IPS-18c (cell line): ENCODE results near the gene AMH.
A peak's percentile ranks its signal among the peaks of the same experiment; 100 is the strongest.
"Not testable (repeated sequence)": the region's sequence is repeated elsewhere in the genome, so short reads cannot be mapped to it uniquely, and the experiment has no call there.

Experiments
- H3K4me3 ChIP-seq: 2 replicates; pipeline ENCODE4 v1.7.0; 2013; ENCODE audit warnings: low read depth, mild to moderate bottlenecking, low read length, moderate library complexity; ENCODE audit not compliant: insufficient read depth
- H3K9me3 ChIP-seq: one replicate; pipeline ENCODE4 v1.6.1; 2013; ENCODE audit warnings: mild to moderate bottlenecking, low read length, moderate library complexity; ENCODE audit not compliant: control insufficient read depth, insufficient read depth

AMH gene

GRCh38 chr19:2271234-2272103 is 22.3 kb downstream of the AMH start:
- Histone ChIP-seq H3K9me3 (no peaks in the 10 kb centered on the region), H3K4me3 (peak overlapping the region; percentile 98)

- H3K4me3 ChIP-seq, result peak overlapping the region; percentile 41
These were observed 24.4 kb downstream of the AMH start for GRCh38 chr19:2273356-2274184.

GRCh38 chr19:2274185-2274711 is 25.1 kb downstream of the AMH start:
- H3K4me3 ChIP-seq, result no peak overlapping the region

More at GRCh38 chr19:2273356-2274184, 24.4 kb downstream of the AMH start:
- no peaks in the 10 kb centered on the region for H3K9me3 ChIP-seq

GRCh38 chr19:2274931-2275535 is 25.9 kb downstream of the AMH start:
- Histone ChIP-seq H3K9me3 (no peaks in the 10 kb centered on the region), H3K4me3 (no peak overlapping the region)

More at GRCh38 chr19:2274185-2274711, 25.1 kb downstream of the AMH start:
- no peaks in the 10 kb centered on the region for H3K9me3 ChIP-seq

- H3K9me3 ChIP-seq, result no peaks in the 10 kb centered on the region
- H3K4me3 ChIP-seq, result no peak overlapping the region
These were observed 26.7 kb downstream of the AMH start for GRCh38 chr19:2275588-2276428.

GRCh38 chr19:2276429-2276986 is 27.4 kb downstream of the AMH start:
- H3K9me3 ChIP-seq, result no peaks in the 10 kb centered on the region
- no peak overlapping the region for H3K4me3 ChIP-seq

GRCh38 chr19:2277138-2277537 is 28.0 kb downstream of the AMH start:
- no peaks in the 10 kb centered on the region for H3K9me3 ChIP-seq
- no peak overlapping the region for H3K4me3 ChIP-seq

GRCh38 chr19:2278459-2279158 is 29.5 kb downstream of the AMH start:
- H3K4me3 ChIP-seq, result no peak overlapping the region
- no peaks in the 10 kb centered on the region for H3K9me3 ChIP-seq

- H3K9me3 ChIP-seq, result no peaks in the 10 kb centered on the region
- H3K4me3 ChIP-seq, result no peak overlapping the region
These were observed 31.6 kb downstream of the AMH start for GRCh38 chr19:2280633-2281264.

GRCh38 chr19:2281265-2282061 is 32.3 kb downstream of the AMH start:
- peak overlapping the region; percentile 56 for H3K4me3 ChIP-seq
- not testable (repeated sequence) for H3K9me3 ChIP-seq

- peak within 1 kb of the TSS; percentile 56 for H3K4me3 ChIP-seq
- no peaks in the 10 kb centered on the region for H3K9me3 ChIP-seq
These were observed 33.1 kb downstream of the AMH start, which contains the start of gene PEAK3 for GRCh38 chr19:2282062-2282861. Gene PEAK3 (minus strand): TSS chr19:2282175. CDS start chr19:2280931, 1,244 bp downstream.

GRCh38 chr19:2282862-2283237 is 33.7 kb downstream of the AMH start:
- Histone ChIP-seq H3K4me3 (no peak overlapping the region), H3K9me3 (no peaks in the 10 kb centered on the region)

GRCh38 chr19:2283835-2284507 is 34.8 kb downstream of the AMH start:
- peaks cover under 1% of the 10 kb centered on the region for H3K9me3 ChIP-seq
- H3K4me3 ChIP-seq, result no peak overlapping the region
